Left colon (tissue), 2 donors: ENCODE measurements around the gene KPNA2. TPM values are rescaled to one million over a fixed set of nuclear protein-coding genes. Genes with fewer than 3 reads are reported as not detected.
"Not testable (repeated sequence)": the region's sequence is repeated elsewhere in the genome, so short reads cannot be mapped to it uniquely, and the experiment has no call there.

Source experiments
- ATAC-seq: fragments of 200-7000 bp; cut with Tn5 transposase; one replicate; pipeline ENCODE4 v1.9.1; 2020; ENCODE audit warnings: mild to moderate bottlenecking, moderate library complexity
- DNase-seq, 2 donors: peaks; one replicate each; pipeline ENCODE4 v3.0.0-alpha.2; 2020
- intact Hi-C, 2 donors: fragments of 100-400 bp; cut with DNase I in 1 of 2; cut with micrococcal nuclease in 1 of 2; formaldehyde crosslinking; loops; one replicate each; pipeline versions ENCODE4 v1.11.2 to v1.14.0; 2022; cut with DNase I, micrococcal nuclease
- total RNA-seq, 2 donors: library from RNA; stranded (reverse); fragmentation: NEBNext Ultra II Directional; extraction: Animal tissue kit (Norgen Biotek cat#: 25700); gene quantifications; one replicate each; pipeline ENCODE4 v1.2.1, GENCODE V29; 2021
- donor health status: DM: no; HTN: no; CAD: no.
- donor health status: DM: yes; HTN: yes; CAD: no.

KPNA2 gene
- total RNA-seq, 2 donors from 2014 or later: 23.6 to 41.9 TPM

DNA sequence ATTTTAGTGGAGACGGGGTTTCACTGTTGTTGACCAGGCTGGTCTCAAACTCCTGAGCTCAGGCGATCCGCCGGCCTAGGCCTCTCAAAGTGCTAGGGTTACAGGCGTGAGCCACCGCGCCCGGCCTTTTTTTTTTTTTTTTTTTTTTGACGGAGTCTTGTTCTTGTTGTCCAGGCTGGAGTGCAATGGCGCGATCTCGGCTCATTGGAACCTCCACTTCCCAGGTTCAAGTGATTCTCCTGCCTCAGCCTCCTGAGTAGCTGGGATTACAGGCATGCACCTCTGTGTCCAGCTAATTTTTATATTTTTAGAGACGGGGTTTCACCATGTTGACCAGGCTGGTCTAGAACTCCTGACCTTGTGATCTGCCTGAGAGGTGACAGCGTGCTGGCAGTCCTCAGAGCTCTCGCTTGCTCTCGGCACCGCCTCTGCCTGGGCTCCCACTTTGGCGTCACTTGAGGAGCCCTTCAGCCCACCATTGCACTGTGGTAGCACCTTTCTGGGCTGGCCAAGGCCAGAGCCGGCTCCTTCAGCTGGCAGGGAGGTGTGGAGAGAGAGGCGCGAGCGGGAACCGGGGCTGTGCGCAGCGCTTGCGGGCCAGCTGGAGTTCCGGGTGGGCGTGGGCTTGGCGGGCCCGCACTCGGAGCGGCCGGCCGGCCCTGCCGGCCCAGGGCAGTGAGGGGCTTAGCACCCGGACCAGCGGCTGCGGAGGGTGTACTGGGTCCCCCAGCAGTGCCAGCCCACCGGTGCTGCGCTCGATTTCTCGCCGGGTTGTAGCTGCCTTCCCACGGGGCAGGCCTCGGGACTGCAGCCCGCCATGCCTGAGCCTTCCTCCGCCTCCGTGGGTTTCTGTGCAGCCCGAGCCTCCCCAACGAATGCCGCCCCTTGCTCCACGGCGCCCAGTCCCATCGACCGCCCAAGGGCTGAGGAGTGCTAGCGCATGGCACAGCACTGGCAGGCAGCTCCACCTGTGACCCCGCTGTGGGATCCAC, 16.1 kb downstream of the KPNA2 start:
- intact Hi-C loops, DNase-seq, ATAC-seq: not testable (repeated sequence)

DNA sequence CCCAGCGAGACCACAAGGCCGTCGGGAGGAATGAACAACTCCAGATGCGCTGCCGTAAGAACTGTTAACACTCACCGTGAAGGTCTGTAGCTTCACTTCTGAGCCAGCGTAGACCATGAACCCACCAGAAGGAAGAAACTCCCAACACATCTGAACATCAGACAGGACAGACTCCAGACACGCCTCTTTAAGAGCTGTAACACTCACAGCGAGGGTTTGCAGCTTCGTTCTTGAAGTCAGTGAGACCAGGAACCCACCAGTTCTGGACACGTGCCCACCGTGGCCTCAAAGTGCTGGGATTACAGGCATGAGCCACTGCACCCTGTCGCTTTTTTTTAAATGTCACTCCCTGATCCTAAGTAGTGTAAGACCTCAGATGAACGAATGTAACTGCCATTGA, 17.3 kb downstream of the KPNA2 start:
- intact Hi-C loops: no loop called here
- ATAC-seq: no peak
- DNase-seq: no peak

DNA sequence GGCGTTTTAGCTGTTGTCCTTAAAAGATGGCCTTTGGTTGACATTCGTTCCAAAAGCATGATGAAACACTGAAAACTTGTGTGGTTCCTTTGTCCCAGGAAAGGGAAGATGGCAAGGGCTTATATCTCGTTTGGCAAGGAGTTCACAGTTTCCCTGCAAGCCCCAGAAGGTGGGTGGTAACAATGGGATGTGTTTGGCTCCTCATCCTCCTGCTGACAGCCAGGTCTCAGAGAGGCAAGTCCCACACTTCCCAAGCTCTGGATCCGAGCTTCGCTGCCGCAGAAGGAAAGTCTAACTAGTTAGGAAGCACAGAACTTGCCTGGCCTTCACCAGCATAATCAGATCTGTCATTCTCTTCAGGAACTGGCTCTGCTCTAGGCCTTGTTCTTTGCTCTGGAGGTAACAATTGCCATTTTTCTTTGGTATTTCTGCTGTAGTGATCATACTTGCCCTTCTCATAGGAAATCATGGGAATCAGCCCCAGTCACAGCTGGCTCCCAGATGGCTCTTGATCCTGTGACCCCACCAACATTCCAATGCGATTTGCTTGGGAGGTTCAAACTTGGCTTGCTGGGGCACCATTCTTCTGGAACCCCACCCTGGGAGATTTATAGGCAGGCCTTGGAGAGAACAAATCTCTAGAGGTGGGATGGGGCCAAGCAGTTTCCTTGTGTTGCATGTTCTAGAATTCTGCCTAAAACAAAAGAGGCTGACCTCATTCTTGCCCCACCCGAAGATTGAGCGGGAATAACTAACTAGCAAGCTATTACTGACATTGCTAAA, 17.9 kb downstream of the KPNA2 start:
- peak; percentile 14 for ATAC-seq
- DNase-seq: peak in 1 of 2 donors; percentile 33
- intact Hi-C loops: no loop called here

DNA sequence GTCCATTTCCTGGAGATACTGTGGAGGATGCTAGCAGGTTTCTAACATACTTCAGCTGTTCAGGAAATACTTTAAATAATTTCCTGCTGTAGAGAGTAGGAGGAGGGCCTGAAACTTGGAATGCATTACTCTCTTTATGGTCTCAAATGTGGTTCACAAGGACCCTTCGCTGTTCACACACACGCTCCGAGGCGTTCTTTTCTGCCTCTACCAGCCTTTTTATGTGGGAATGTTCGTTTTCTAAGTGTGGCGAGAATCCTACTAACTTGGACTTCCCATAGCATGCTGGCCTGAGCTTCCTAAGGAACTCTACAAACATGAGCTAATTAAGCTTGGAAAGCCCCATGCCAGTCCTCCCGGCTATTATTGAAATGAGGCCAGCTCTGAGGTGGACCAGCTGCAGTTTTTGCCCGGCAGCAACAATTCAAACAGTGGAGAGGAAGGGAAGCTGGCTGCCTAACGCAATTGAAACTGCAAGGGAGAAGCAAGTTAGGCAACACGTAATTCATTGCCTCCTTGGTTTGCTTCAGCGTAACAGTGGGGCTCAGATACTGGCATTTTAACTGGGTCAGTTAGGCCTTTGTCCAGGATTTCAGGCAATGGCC, 18.9 kb downstream of the KPNA2 start:
- peak; percentile 8 for ATAC-seq
- DNase-seq: no peak
- intact Hi-C loops: no loop called here

DNA sequence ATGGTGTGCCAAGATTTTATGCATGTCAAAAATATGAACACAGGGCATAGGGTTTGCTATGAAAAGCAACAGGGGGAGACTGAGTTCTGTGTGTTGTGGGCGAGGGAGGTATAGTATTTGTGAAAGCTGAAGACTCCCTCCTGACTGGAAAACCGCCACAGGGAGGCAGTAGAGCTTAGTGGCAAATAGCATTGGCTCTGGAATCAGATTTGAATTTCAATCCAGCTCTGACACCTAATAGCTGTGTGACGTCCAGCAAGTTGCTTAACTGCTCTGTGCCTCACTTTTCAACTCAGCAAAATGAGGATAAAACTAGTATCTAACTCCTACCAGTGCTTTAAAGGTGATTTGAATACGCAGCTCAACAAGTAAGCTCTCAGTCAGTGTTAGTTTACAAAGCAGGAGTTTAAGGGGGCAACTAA, 22.0 kb downstream of the KPNA2 start:
- DNase-seq: peak in 1 of 2 donors; percentile 55
- intact Hi-C loops: no loop called here

DNA sequence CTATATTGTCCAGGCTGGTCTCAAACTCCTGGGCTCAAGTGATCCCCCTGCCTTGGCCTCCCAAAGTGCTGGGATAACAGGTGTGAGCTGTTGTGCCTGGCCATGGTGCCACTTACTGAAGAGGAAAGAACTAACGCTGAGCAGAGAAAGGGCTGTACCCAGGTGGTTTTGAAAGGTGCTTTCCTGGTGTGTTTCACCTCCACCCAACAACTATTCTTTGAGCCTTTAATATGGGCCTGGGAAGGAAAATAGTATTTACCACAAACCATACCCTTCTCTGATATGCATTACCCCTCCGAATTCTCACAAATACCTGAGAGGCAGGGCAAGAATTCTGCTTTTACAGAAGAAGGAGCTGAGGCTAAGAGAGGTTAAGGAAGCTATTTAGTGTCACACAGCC, 24.8 kb downstream of the KPNA2 start:
- intact Hi-C loops: no loop called here
- DNase-seq: no peak
- no peak for ATAC-seq

More for the DNA sequence above, 22.0 kb downstream of the KPNA2 start:
- peak; percentile 84 for ATAC-seq

DNA sequence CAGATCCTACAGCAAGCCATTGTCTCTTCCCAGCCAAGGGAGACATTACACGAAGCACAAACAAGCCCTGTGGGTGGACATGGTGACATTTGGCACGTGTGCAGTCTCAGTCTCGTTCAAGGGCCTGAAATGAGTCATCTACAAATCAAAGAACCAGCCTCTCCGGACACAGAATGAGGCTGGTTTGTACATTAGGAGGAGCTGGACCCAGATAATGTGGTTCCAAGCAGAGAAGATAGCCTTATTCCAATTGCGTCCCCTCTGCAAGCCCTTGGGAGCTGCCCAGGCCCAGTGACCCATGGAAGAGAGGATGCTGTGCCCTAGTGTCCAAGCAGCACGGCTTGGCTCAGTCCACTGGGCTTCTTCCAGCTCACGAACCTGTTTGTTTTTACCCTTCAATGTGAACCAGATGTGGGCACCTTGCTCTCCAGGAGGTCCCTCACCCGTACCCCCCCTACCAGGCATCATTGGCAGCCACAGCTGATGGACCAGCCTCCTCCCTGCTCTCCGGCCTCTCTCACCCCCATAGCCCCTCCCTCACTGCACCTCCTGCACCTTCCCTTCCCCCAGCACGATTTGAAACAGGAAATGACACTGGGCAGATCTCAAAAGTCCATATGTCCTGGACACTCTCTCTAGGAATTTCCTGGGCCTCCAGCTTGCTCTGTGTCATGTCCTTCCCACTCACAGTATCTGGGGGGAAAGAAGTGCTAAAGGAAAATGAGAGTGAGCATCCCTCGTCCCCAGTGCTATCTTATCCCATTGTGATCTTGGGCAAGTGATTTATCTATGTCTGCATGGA, 26.2 kb downstream of the KPNA2 start:
- ATAC-seq: no peak
- intact Hi-C loops: no loop called here
- DNase-seq: no peak

DNA sequence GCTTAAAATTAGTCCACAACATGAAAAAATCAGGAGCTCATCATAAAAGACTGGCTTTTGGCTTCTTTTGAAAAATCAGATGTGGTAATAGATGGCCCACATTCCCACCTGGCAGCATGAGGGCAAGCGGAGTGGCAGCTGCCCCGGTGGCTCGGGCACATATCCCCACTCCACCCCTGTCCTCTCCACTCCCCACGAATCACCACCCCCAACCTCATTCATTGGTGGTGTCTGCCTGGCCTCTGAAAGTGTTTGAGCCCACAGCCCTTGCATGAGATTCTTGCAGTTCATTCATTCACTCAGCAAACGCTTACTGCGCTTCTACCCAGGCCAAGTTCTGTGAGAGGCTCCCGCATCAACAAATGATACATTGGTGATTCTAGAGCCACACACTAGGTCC, 29.8 kb downstream of the KPNA2 start:
- ATAC-seq, DNase-seq, intact Hi-C loops: not testable (repeated sequence)

DNA sequence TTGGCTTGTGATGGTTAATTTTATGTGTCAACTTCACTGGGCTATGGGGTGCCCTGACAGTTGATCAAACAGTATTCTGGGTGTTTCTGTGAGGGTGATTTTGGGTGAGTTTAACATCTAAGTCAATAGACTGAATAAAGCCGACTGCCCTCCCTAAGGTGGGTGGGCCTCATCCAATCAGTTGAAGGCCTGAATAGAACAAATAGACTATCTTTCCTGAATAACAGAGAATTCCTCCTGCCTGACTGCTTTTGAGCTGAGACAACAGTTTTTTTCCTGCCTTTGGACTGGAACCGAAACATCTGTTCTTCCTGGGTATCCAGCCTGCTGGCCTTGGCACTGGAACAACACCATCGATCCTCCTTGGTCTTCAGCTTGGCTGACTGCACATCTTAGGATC, 33.0 kb downstream of the KPNA2 start:
- intact Hi-C loops, DNase-seq, ATAC-seq: not testable (repeated sequence)

DNA sequence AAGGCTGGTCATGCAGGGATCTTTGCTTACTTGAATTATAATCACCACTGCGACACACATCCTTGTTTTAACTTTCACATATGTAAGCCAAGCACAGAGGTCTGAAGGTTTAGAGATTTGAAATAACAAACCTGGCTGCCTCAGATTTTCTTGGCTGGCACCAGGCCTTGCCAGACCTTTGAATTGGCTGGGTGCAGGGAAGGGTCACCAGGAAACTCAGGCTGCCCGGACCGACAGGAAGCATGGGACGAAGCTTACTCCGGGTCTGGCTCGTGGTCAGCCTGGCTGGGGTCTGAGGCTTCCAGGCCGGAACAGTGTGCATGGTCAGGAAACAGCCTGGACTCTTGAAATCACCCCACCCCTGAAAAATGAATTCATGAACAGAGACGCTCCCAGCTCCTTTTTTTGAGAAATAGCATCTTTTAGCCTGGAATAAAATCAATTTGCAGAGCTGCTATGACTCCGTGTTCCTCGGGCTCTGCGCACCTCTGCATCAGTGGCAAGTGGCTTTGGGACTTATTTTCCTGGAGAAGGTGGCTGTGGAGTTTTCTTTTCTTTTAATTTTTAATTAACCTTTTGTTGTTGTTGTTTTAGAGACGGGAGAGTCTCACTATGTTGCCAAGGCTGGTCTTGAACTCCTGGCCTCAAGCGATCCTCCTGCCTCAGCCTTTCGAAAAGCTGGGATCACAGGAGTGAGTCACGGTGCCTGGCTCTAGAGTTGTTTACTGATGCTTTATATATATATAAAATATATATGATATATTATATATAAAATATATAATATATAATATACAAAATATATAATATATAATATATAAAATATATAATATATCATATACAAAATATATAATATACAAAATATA, 35.3 kb downstream of the KPNA2 start:
- DNase-seq, ATAC-seq, intact Hi-C loops: not testable (repeated sequence)

DNA sequence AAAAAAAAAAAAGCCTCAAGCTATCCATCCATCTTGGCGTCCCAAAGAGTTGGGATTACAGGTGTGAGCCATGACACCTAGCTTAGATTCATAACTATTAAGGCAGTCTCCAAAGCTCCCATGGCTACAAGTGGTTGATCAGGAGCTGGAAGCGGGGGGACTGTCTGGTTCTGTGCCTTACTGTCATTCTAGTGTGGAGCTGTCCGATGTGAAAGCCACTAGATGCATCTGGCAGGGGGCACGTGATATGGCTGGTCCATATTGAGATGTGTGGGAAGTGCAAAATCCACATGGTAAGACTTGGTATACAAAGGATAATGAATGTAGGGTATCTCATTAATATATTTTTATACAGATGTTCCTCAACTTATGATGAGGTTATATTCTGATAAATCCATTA, 38.7 kb downstream of the KPNA2 start:
- intact Hi-C loops: no loop called here
- ATAC-seq: no peak

DNA sequence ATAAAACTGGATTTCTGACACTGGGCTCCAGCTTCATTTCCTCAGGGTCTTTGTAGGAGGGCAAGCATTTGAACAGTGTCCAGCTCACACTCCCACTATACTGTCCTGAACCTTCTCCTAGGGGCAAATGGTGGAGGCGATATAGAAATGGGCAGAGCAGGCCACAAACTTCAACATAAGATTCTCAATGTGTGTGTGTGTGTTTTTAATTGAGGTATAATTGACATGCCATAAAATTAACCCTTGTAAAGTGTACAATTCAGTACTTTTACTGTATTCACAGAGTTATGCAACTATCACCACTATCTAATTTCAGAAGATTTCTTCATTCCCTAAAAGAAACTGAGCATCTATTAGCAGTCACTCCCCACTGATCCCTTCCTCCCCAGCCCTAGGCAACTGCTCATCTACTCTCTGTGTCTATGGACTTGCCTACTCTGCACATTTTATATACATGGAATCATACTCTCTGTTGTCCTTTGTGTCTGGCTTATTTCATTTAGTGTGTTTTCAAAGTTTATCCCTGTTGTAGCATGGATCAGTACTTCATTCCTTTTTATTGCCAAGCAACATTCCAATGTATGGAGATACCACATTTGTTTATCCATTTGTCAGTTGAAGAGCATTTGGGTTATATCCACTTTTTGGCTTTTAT, 40.5 kb downstream of the KPNA2 start:
- peak; percentile 59 for ATAC-seq
- DNase-seq, intact Hi-C loops: not testable (repeated sequence)

More for the DNA sequence above, 38.7 kb downstream of the KPNA2 start:
- DNase-seq: no peak

DNA sequence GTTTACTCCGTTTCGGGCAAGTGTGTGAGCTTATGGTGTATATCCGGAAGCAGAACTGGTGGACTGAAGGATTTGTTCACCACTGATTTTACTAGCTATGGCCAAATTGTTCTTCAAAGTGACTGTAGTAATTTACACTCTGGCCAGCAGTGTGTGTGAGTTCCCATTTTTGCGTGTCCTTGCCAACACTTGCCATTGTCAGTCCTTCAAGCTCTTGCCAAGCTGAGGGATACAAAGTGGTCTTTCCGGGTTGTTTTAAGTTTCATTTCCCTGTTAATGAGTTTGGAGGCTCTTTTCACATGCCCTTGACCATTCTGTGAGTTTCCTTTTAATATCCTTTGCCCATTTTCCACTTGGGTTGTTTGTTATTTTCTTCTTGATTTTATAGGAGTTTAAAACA, 42.0 kb downstream of the KPNA2 start:
- intact Hi-C loops, DNase-seq, ATAC-seq: not testable (repeated sequence)

DNA sequence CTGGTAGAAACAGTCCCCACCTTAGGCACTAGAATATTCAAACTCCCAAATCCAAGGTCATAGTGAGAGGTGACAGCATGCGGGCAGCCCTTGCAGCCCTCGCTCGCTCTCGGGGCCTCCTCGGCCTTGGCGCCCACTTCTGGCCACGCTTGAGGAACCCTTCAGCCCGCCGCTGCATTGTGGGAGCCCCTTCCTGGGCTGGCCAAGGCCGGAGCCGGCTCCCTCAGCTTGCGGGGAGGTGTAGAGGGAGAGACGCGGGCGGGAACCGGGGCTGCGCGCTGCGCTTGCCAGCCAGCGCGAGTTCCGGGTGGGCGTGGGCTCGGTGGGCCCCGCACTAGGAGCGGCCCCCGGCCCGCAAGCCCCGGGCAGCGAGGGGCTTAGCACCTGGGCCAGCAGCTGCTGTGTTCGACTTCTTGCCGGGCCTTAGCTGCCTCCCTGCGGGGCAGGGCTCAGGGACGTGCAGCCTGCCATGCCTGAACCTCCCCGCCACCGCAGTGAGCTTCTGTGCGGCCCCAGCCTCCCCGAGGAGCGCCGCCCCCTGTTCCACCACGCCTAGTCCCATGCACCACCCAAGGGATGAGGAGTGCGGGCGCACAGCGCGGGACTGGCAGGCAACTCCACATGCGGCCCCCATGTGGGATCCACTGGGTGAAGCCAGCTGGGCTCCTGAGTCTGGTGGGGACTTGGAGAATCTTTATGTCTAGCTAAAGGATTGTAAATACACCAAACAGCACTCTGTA, 45.0 kb downstream of the KPNA2 start:
- no peak for ATAC-seq
- DNase-seq: no peak
- intact Hi-C loops: no loop called here

DNA sequence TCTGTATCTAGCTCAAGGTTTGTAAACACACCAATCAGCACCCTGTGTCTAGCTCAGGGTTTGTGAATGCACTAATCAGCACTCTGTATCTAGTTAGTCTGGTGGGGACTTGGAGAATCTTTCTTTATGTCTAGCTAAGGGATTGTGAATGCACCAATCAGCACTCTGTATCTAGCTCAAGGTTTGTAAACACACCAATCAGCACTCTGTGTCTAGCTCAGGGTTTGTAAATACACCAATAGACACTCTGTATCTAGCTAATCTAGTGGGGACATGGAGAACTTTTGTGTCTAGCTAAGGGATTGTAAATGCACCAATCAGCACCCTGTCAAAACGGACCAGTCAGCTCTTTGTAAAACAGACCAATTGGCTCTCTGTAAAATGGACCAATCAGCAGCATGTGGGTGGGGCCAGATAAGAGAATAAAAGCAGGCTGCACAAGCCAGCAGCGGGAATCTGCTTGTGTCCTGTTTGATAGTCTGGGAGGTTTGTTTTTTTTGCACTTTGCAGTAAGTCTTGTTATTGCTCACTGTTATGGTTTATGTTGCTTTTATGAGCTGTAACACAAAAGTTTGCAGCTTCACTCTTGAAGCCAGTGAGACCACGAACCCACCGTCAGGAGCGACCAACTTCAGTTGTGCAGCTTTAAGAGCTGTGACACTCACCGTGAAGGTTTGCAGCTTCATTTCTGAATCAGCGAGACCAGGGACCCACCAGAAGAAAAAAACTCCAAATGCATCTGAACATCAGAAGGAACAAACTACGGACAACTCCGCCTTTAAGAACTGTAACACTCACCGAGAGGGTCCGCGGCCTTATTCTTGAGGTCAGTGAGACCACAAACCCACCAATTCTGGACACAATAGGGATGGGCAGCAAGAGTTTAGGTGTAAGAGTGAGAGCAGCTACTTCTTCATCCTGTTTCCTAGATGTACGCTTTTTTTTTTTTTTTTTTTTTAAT, 46.0 kb downstream of the KPNA2 start:
- DNase-seq, ATAC-seq: not testable (repeated sequence)

More for the DNA sequence above, 46.0 kb downstream of the KPNA2 start:
- intact Hi-C loops: not testable (repeated sequence)
